Putamen (tissue), 1 donor: ENCODE data around the gene PIBF1.

ENCODE experiments used
- DNase-seq: peaks from one replicate; pipeline ENCODE4 v3.0.0-alpha.2; 2016; ENCODE audit warnings: low spot score

PIBF1 gene

DNA sequence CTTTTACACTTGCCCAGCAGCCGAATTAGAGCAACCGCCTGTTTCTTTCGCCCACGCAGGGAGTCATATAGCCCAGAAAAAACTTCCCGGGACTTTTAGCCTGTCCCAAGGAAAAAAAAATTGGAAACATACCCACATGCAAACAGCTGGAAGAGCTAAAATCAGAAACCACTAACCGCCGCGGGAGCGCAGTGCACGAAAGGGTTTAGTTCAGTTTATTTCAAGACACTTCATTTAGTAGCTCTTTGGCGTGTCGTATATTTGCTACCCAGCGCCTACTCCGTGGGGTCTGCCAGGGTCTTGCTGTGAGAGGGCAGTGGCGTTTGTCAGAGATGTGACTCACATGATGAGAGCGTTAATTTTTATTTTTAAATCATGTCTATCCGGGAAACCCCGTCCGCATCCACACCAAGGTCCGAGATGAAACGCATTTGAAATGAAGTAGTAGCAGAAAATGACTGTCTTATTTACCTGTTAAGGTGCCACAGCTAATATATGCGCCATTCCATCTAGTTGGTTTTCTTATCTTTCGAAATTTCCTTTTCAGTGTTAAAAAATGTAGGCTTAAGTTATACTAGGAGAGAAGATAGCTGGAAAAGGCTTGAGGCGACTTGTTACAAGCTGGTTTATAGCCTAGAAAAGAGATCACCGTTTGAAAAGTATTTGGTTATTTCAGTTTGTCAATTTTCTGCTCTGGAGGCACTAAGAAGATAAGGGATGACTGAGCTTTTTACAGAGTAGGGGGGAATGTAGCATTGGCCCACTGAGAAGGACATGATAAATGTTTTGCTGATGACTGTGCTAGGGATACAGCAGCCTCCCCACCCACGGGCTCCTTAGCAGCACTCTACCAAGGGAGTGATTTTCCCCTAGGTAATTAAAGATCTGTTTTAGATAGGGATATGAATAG is 278.6 kb downstream of the PIBF1 start:
- DNase-seq: no peak

DNA sequence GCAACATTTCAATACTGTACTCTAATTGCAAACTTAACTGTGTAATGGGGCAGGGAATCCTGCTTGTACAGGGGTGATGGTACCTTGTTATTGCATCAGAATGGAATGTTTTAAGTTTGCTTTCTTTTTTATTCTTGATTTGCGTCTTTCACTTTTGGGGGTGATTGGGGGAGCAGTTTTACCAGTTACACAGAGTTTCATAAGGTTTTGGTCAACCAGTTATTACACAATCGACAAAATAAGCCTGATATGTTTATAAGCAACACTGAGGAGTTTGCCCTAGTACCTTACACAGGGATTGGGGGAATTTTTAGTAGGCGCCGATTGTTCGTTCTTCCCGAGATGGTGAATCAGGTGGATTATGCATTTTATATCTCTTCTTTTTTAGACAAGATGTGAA is 279.5 kb downstream of the PIBF1 start:
- peak; percentile 22 for DNase-seq

GRCh38 chr13:73061876-73062275 is 279.9 kb downstream of the PIBF1 start:
- no peak for DNase-seq

GRCh38 chr13:73062468-73062867 is 280.5 kb downstream of the PIBF1 start:
- DNase-seq: no peak

DNA sequence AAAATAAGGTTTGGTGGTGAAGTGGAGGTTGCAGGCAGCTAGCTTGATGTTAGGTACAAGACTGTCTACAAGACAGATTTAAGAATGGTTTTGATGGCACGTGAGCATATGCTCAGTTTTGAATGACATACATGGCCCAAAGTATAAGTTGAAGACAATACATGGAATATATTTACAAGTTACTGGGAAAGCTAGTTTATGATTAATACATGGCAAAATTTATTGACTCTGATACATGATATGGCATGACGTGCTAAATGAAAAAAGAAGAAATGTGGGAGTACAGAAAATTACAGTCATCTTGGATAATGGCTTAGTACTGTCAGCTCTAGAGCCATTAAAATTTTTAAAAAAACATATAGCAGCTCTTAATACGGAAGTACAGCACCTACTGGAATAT is 281.2 kb downstream of the PIBF1 start:
- no peak for DNase-seq

- no peak for DNase-seq
Measured at GRCh38 chr13:73065036-73065435, 283.1 kb downstream of the PIBF1 start.

DNA sequence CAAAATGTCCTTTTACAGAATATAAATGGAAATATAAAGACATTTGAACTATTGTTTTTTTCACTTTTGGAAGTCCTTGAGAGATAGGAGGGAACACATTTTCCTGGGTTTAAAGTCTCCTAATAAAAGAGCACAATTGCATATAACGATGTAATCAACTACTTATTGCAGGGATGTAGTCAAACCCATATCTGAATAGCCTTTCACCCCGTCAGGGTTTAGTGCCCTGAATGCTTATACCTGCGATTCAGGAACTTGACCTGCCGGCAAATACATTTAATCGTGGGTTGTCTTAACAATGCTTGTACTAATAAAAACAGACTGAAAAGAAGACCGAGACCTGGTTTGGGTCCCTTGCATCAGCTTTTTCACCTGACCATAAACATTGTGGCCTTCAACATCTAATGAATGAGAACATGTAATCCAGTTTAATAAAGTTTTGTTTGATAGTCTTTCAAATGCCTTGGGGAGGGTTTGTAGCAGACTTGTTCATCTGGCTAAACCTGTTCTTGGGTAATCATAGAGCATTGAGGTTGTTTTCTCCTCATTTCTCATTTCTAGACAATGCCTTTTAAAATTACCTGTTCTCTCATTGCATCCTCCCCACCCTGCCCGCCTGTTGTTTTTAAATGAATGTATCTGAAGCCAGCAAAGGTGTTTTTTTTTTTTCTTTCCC is 283.9 kb downstream of the PIBF1 start:
- no peak for DNase-seq
